Stimulated activated CD8-positive, alpha-beta memory T cell treated with anti-CD3 and anti-CD28 coated beads, Interleukin-12 subunit alpha, Interleukin-12 subunit beta, amount 100 ng/mL, for 4 hours (primary cell): ENCODE data around the gene CFAP251.

Source experiments
- DNase-seq: peaks from one replicate; pipeline ENCODE4 v3.0.0-alpha.2; 2020; ENCODE audit warnings: low read depth

The CFAP251 gene

GRCh38 chr12:121946313-121947025, 28.1 kb downstream of the CFAP251 start:
- DNase-seq = no peak

- no peak for DNase-seq
These were observed 29.6 kb downstream of the CFAP251 start for GRCh38 chr12:121947981-121948380.

- DNase-seq = no peak
These were observed 31.4 kb downstream of the CFAP251 start for GRCh38 chr12:121949648-121950397.

- no peak for DNase-seq
These were observed 34.8 kb downstream of the CFAP251 start for GRCh38 chr12:121953117-121953692.

- no peak for DNase-seq
These were observed 35.3 kb downstream of the CFAP251 start for GRCh38 chr12:121953695-121954094.

- no peak for DNase-seq
These were observed 37.2 kb downstream of the CFAP251 start for GRCh38 chr12:121955258-121956237.

GRCh38 chr12:121957861-121958515, 39.6 kb downstream of the CFAP251 start:
- DNase-seq = no peak

- DNase-seq = no peak
These were observed 40.3 kb downstream of the CFAP251 start for GRCh38 chr12:121958541-121959240.

- DNase-seq = no peak
These were observed 42.1 kb downstream of the CFAP251 start for GRCh38 chr12:121960541-121960940.

- no peak for DNase-seq
These were observed 42.9 kb downstream of the CFAP251 start for GRCh38 chr12:121961195-121961879.

- no peak for DNase-seq
These were observed 45.1 kb downstream of the CFAP251 start for GRCh38 chr12:121963341-121964018.

GRCh38 chr12:121964813-121965643, 46.6 kb downstream of the CFAP251 start:
- no peak for DNase-seq

GRCh38 chr12:121966959-121967358, 48.6 kb downstream of the CFAP251 start:
- no peak for DNase-seq

GRCh38 chr12:121968876-121969275, 50.5 kb downstream of the CFAP251 start:
- DNase-seq = no peak

GRCh38 chr12:121969726-121970125, 51.3 kb downstream of the CFAP251 start:
- no peak for DNase-seq

- no peak for DNase-seq
These were observed 52.3 kb downstream of the CFAP251 start for GRCh38 chr12:121970581-121971300.

- no peak for DNase-seq
These were observed 55.9 kb downstream of the CFAP251 start for GRCh38 chr12:121974026-121974985.
